HG03469 (cell line): ENCODE results near the gene RXYLT1.
"Not testable (repeated sequence)": the region's sequence is repeated elsewhere in the genome, so short reads cannot be mapped to it uniquely, and the experiment has no call there.

Source experiments
- ATAC-seq: cut with Tn5 transposase; IDR thresholded peaks from one replicate; pipeline ENCODE4 v1.9.1; 2021; ENCODE audit warnings: mild to moderate bottlenecking, moderate library complexity, moderate number of reproducible peaks; ENCODE audit not compliant: unreplicated experiment

The RXYLT1 gene

GRCh38 chr12:63841571-63841970 lies 61.9 kb downstream of the RXYLT1 start:
- no peak for ATAC-seq

- ATAC-seq, result not testable (repeated sequence)
Measured at GRCh38 chr12:63842750-63843149, 63.0 kb downstream of the RXYLT1 start.

- no peak for ATAC-seq
Measured at GRCh38 chr12:63843254-63843720, 63.6 kb downstream of the RXYLT1 start.

- ATAC-seq, result peak; percentile 97
Measured at GRCh38 chr12:63843721-63844390, 64.1 kb downstream of the RXYLT1 start.

GRCh38 chr12:63844391-63845341 lies 65.0 kb downstream of the RXYLT1 start, which contains the start of gene SRGAP1:
SRGAP1 (plus strand) TSS chr12:63844700; CDS start chr12:63844817, 117 bp downstream.
- ATAC-seq, result peak; percentile 7

- ATAC-seq, result no peak
Measured at GRCh38 chr12:63845726-63846125, 66.0 kb downstream of the RXYLT1 start.

GRCh38 chr12:63846238-63846967 lies 66.7 kb downstream of the RXYLT1 start:
- ATAC-seq, result no peak

- no peak for ATAC-seq
Measured at GRCh38 chr12:63848450-63848849, 68.7 kb downstream of the RXYLT1 start.

GRCh38 chr12:63849106-63849620 lies 69.5 kb downstream of the RXYLT1 start:
- no peak for ATAC-seq

- ATAC-seq, result no peak
Measured at GRCh38 chr12:63849641-63850040, 69.9 kb downstream of the RXYLT1 start.

GRCh38 chr12:63853978-63854377 lies 74.3 kb downstream of the RXYLT1 start:
- no peak for ATAC-seq

GRCh38 chr12:63855299-63855698 lies 75.6 kb downstream of the RXYLT1 start:
- no peak for ATAC-seq

- no peak for ATAC-seq
Measured at GRCh38 chr12:63857771-63858670, 78.3 kb downstream of the RXYLT1 start.
